Right lung (tissue), 5 donors: ENCODE measurements around the gene NDST1. TPM values are rescaled to one million over a fixed set of nuclear protein-coding genes. Genes with fewer than 3 reads are reported as not detected.
A peak's percentile ranks its signal among the peaks of the same experiment; 100 is the strongest.

Source experiments
- DNase-seq, 2 donors: peaks; one replicate each; pipeline ENCODE4 v3.0.0-alpha.2; 2013
- polyA plus RNA-seq, 5 donors: library from polyadenylated mRNA; unstranded; fragments of 120-200 nt; gene quantifications; one replicate each; pipeline versions ENCODE4 v1.2.1 to v1.2.3, GENCODE V29; 2013; ENCODE audit warnings: inconsistent platforms in 1 of 5, low replicate concordance in 1 of 5; ENCODE audit not compliant: insufficient read length in 5 of 5, insufficient read depth in 1 of 5

NDST1 gene
- polyA plus RNA-seq, 5 donors: 45.0 to 71.2 (median 65.9) TPM

DNA sequence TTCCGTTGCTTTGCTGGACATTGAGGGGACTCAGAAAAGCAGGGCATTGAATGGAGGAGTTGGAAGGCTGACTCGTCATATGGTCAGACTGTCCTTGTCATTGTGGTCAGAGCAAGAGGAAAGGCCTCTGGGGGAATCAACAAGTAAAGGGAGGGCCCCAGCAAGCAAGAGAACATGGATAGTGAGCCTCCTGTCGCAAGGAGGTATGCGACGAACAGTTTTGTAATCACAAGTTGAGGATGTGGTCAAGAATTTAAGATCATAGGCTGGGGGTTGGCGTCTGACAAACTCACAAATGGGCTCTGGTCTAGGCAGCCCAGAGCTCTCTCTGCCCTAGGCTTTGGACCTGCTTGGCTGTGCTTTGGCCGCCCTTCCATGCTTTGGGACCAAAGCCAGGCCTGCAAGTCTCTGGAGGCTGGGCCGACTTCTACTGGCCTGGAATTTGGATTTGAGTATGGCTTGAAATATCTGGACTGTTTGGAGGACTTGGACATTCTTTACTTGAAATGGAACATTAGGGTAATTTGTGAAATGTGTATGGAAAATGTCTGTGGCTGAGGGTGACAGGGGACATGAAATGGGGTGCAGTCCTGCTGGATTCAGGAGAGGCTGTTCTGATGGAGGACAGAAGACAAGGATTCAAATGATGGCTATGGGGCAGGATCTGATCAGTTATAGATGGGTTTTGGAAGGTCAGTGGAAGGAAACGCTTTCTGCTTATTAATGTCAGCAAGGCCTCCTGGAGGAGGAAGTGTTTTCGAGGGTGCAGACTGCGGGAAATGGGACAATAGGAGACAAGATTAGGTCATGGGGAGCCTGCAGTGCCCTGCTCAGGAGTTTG is 19.2 kb upstream of the NDST1 start:
- peak; percentile 76 to 79 for DNase-seq

GRCh38 chr5:150489360-150490295 is 18.3 kb upstream of the NDST1 start:
- no peak for DNase-seq

- DNase-seq: no peak
Measured at GRCh38 chr5:150490296-150490669, 17.6 kb upstream of the NDST1 start.

DNA sequence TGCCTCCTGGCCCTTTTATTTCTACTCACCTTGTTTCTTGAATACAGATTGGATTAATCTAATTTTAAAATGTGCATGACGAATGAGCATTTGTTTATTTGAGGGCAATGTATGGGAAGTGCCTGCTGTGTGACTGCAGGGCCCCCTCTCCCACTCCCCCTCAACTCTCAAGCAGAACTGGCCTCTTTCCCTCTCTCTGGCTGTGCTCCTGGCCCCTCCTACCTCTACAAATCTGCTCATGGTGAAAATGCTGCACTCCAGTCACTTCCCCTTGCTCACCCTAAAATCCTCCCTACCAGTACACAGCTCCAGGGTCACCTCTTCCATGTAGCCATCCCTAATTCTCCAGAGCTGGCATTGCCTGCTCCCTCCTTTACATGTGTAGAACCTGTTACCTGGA is 17.2 kb upstream of the NDST1 start:
- DNase-seq: no peak

GRCh38 chr5:150491876-150492275 is 16.1 kb upstream of the NDST1 start:
- no peak for DNase-seq

DNA sequence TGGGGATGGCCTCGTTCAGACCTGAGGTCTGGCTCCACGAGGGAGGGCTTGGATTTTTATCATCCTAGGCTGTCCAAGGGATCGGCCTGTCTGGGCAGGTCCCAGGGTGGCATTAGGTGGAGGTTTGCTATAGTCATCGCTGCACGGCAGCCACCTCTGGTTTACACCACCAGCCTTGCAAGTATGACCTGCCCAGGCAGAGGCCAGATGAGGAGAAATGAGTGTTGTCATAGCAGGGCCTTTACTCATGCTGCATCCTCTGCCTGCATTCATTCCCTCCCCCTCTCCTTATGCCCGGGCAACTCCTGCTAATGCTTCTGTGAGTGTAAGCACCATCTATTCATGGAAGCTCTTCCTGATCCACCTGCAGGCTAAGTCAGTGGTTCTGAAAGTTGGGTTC is 15.3 kb upstream of the NDST1 start:
- DNase-seq: no peak

GRCh38 chr5:150496098-150496497 is 11.8 kb upstream of the NDST1 start:
- no peak for DNase-seq

DNA sequence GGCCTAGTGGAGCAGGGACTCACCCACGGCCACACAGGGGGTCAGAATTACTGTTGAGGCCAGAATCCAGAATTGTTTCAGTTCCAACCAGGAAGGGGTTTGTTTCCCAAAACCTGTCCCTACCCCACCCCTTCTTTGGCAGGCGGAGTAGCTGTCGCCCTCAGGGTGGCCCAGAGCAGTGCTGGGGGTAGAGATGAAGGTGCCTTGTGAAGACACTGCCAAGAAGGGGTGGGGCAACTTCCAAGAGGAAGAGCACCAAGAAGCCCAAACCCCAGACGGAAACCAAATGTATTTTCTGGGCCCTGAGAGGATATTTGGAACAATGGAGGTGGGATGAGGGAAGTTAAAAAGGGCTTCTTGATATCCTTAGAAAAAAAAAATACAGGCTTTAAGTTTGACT is 11.4 kb upstream of the NDST1 start:
- no peak for DNase-seq

- DNase-seq: no peak
Measured at GRCh38 chr5:150497274-150497988, 10.5 kb upstream of the NDST1 start.

GRCh38 chr5:150497989-150498317 is 10.0 kb upstream of the NDST1 start:
- no peak for DNase-seq

DNA sequence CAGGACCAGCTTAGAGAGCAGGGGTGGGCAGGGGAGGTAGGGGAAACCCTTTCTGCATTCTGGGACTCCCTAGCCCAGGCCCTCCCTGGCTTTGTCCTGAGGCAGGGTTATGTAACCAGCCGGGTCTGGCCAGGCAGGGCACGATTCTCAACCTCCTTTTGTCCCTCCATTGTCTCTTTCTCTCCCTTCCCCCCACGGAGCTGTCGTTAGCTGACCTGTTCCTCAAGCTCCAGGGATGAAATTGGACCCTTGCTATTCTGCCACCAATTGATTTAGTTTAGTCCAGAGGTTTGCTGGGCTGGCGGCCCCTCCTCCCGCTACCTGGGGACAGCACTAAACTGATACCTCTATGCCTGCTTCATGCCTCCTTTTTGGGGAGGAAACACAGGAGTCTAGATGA is 9.4 kb upstream of the NDST1 start:
- DNase-seq: no peak

GRCh38 chr5:150498971-150499370 is 9.0 kb upstream of the NDST1 start:
- no peak for DNase-seq

GRCh38 chr5:150499437-150499956 is 8.4 kb upstream of the NDST1 start:
- no peak for DNase-seq

- DNase-seq: no peak
Measured at GRCh38 chr5:150500328-150500841, 7.5 kb upstream of the NDST1 start.

- DNase-seq: no peak
Measured at GRCh38 chr5:150500905-150501304, 7.0 kb upstream of the NDST1 start.

DNA sequence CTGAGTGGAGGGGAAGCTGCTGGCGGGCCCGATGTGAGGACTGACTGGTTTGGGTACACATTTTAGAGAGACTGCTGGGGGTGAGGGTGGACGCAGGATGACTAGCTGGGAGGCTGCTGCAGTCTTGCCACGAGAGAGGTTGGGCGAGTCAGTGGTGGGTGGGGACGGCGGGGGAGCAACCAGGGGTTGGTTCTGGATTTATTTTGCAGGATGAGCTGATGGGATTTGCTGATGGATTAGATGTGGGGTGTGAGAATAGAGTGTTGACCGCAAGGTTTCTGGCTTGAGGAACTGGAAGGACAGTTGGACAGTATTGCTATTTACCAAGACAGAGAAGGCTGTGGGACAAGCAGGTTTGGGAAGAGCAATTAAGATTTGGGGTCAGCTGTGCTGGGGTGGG is 5.8 kb upstream of the NDST1 start:
- DNase-seq: no peak

- DNase-seq: no peak
Measured at GRCh38 chr5:150502847-150503246, 5.1 kb upstream of the NDST1 start.

DNA sequence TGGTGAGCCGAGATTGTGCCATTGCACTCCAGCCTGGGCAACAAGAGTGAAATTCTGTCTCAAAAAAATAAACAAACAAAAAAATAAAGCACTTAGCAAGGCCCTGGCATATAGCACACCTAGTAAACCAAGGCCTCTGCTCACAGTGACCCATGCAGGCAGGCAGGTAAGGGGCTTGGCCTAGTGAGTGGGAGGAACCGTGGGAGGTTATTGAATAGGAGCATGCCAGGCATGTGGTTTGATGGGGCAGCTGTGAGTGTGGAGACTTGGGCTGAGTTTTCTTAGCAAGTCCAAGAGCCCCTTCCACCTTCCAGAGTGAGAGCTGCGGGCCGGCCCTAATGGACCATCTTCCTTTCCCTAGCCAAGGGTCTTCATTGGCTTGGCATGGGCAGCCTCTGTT is 4.5 kb upstream of the NDST1 start:
- DNase-seq: no peak

DNA sequence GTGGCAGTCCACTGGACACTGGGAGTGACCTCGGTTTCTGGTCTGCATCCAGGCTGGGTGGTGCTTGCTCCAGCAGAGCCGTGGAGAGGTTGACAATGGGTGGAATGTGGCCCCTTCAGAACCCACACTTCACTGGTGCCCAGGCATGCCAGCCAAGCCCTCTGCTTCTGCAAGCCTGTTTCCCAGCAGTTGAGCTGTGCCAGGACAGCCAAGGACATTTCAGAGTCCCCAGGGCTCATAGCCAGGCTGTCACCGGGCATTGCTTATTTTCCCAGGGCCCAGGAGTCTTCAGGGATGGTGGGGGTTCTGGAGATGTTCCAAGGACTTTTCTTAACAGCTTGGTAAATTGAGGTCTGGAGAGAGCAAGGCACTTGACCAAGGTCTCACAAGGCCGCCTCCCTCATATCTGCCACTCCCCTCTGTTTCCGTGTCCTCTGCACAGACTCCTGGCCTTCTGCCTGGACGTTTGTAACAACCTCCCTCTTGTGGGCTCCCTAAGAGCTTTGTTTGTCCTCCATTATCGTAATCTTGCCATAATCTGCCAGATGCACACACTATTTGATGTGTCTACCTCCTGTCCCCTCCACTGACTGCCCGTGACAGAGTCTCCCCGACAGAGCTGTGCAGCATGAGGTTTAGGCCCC is 3.8 kb upstream of the NDST1 start:
- no peak for DNase-seq

DNA sequence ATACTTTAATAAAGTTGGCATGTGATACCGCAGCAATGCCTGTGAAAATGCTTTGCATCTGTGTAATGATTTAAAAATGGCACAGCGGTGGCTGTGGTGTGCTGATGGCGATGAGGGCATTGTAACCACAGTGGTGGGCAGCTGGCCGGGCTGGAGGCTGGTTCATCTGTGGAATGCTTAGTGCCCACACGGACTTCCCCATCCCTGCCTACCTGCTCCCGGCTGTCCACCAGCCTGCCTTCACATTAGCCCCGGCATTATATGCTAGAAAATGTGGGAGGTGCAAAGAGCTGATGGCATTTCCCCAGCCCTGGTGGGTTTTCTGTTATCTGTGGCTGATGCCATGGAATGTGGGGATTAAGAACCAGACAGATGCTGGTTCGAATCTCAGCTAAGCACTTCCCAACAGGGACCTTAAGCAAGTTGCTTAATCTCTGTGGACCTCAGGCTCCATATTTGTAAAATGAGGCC is 2.9 kb upstream of the NDST1 start:
- no peak for DNase-seq

GRCh38 chr5:150505816-150506215 is 2.1 kb upstream of the NDST1 start:
- no peak for DNase-seq
